A549 (cell line): Measurements from ENCODE around the gene STPG2. TPM values are rescaled to one million over a fixed set of nuclear protein-coding genes. Genes with fewer than 3 reads are reported as not detected.

Experiments
- ATAC-seq, 2 experiments: fragments of 200-7000 bp in 1 of 2; fragments of >200 bp in 1 of 2; cut with Nextera tagmentation in 1 of 2; cut with Tn5 transposase in 1 of 2; 3 replicates each; pipeline versions ENCODE4 v1.8.0 to v1.9.1; 2018 to 2020; ENCODE audit warnings: mild to moderate bottlenecking in 1 of 2, moderate library complexity in 1 of 2
- CTCF ChIA-PET: fragments of 300-600 bp; sonication (Branson Sonifier 250); formaldehyde crosslinking; extraction: SDS; loops from one replicate; lab custom pipeline; 2021; ENCODE audit warnings: antibody characterized with exemption, inconsistent platforms; lab: Yijun Ruan, JAX
- POLR2A ChIA-PET: fragments of 350-600 bp; formaldehyde crosslinking; extraction: SDS; loops from one replicate; lab custom pipeline; 2021; ENCODE audit warnings: antibody characterized with exemption, inconsistent platforms; lab: Yijun Ruan, JAX
- DNase-seq, 2 experiments: peaks; one replicate each; pipeline versions ENCODE4 v3.0.0 to v3.0.0-alpha.2; 2011 to 2016; ENCODE audit warnings: low read depth in 1 of 2, low spot score in 1 of 2
- FAIRE-seq: peaks from 2 replicates; lab custom pipeline; 2011; peaks lifted over from hg19 to GRCh38; lab: Jason Lieb, UNC
- H3K27ac ChIP-seq, 2 experiments: fragments of >200 bp; sonication (Bioruptor Twin); formaldehyde crosslinking; 3 replicates each; pipeline ENCODE4 v1.5.1; 2016 to 2017
- H3K4me1 ChIP-seq: fragments of >200 bp; sonication (Bioruptor Twin); formaldehyde crosslinking; 3 replicates; pipeline ENCODE4 v1.6.1; 2016
- H3K4me2 ChIP-seq: fragments of >200 bp; sonication (Bioruptor Twin); formaldehyde crosslinking; 3 replicates; pipeline ENCODE4 v1.6.1; 2016
- H3K4me3 ChIP-seq: fragments of >200 bp; sonication (Bioruptor Twin); formaldehyde crosslinking; 3 replicates; pipeline ENCODE4 v1.5.1; 2016
- H3K9me3 ChIP-seq: fragments of >200 bp; sonication (Bioruptor Twin); formaldehyde crosslinking; 3 replicates; pipeline ENCODE4 v1.6.1; 2016
- CBX2 ChIP-seq: fragments of 200-600 bp; sonication (generic); IDR thresholded peaks from 2 replicates; pipeline ENCODE4 v1.6.1; 2016; ENCODE audit warnings: low read depth, mild to moderate bottlenecking, borderline replicate concordance
- CBX8 ChIP-seq: fragments of 200-600 bp; sonication (generic); IDR thresholded peaks from 2 replicates; pipeline ENCODE4 v1.6.1; 2016
- CHD2 ChIP-seq: fragments of 150-350 bp; IDR thresholded peaks from 2 replicates; pipeline ENCODE4 v1.6.1; 2014; ENCODE audit warnings: low read length; ENCODE audit not compliant: partially characterized antibody
- ESRRA ChIP-seq: fragments of 150-350 bp; IDR thresholded peaks from 2 replicates; pipeline ENCODE4 v1.6.1; 2014; ENCODE audit warnings: mild to moderate bottlenecking, low read length, borderline replicate concordance
- FOSB ChIP-seq: fragments of 250-450 bp; sonication (Bioruptor Pico); IDR thresholded peaks from 2 replicates; pipeline ENCODE4 v1.5.0; 2020; ENCODE audit warnings: mild to moderate bottlenecking, moderate library complexity
- HOXB5 ChIP-seq: fragments of 250-450 bp; sonication (Bioruptor Pico); IDR thresholded peaks from 2 replicates; pipeline ENCODE4 v1.5.0; 2020; ENCODE audit warnings: mild to moderate bottlenecking, moderate library complexity
- JUN ChIP-seq, 2 experiments: fragments of >200 bp; sonication (Bioruptor Twin); formaldehyde crosslinking; IDR thresholded peaks; 2 replicates in 1 of 2; 3 replicates in 1 of 2; pipeline ENCODE4 v1.6.1; 2016 to 2017
- NPAS2 ChIP-seq: fragments of 250-450 bp; sonication (Bioruptor Pico); IDR thresholded peaks from 2 replicates; pipeline ENCODE4 v1.8.0; 2022; ENCODE audit warnings: mild to moderate bottlenecking, moderate library complexity, borderline replicate concordance
- PHF8 ChIP-seq: fragments of 200-600 bp; sonication (generic); IDR thresholded peaks from 2 replicates; pipeline ENCODE4 v1.6.1; 2016; ENCODE audit warnings: low read depth, mild to moderate bottlenecking, antibody characterized with exemption, moderate library complexity, borderline replicate concordance
- POLR2AphosphoS2 ChIP-seq: conservative IDR thresholded peaks from 2 replicates; pipeline ENCODE4 v1.6.1; 2012; ENCODE audit warnings: low read length, improper control_type of control experiment, inconsistent platforms
- ZFP36 ChIP-seq: fragments of 450-650 bp; IDR thresholded peaks from 2 replicates; pipeline ENCODE4 v1.6.1; 2014; ENCODE audit warnings: borderline replicate concordance; ENCODE audit not compliant: partially characterized antibody
- WGBS: methylation state at CpG from one replicate; pipeline ENCODE4 v1.1.6; 2017; ENCODE audit errors: missing lambda C conversion rate; 5-methylcytosine and 5-hydroxymethylcytosine counted together
- polyA plus RNA-seq, 4 experiments: library from polyadenylated mRNA; depleted of rRNA in 3 of 4; stranded (reverse); fragments of >200 nt; fragmentation: RNase III in 1 of 4; extraction: RNeasy Plus Mini Kit Qiagen cat#74134 plus additional on column Dnase treatment in 1 of 4; gene quantifications; 2 replicates in 3 of 4; 3 replicates in 1 of 4; pipeline ENCODE4 v1.2.3, GENCODE V29; 2011 to 2017
- TF ChIP-seq, protein P1 (sequence below): fragments of >200 bp; sonication (Bioruptor Twin); formaldehyde crosslinking; IDR thresholded peaks from 2 replicates; pipeline ENCODE4 v1.6.1; 2016
- TF ChIP-seq, protein P2 (sequence below): fragments of 200-600 bp; sonication (generic); IDR thresholded peaks from 2 replicates; pipeline ENCODE4 v1.6.1; 2016; ENCODE audit warnings: antibody characterized with exemption, mild to moderate bottlenecking, moderate library complexity
- TF ChIP-seq, protein P3 (sequence below): fragments of 250-450 bp; sonication (Bioruptor Pico); IDR thresholded peaks from 2 replicates; pipeline ENCODE4 v1.5.0; 2021; ENCODE audit warnings: mild to moderate bottlenecking, moderate library complexity, borderline replicate concordance
- TF ChIP-seq, protein P4 (sequence below): fragments of 450-650 bp; IDR thresholded peaks from 2 replicates; pipeline ENCODE4 v1.6.1; 2014; ENCODE audit warnings: antibody characterized with exemption
- TF ChIP-seq, protein P5 (sequence below): fragments of 250-450 bp; sonication (Bioruptor Pico); IDR thresholded peaks from 2 replicates; pipeline ENCODE4 v1.5.0; 2020; ENCODE audit warnings: low read depth, mild to moderate bottlenecking, moderate library complexity
- TF ChIP-seq, protein P6 (sequence below): fragments of 150-350 bp; IDR thresholded peaks from 2 replicates; pipeline ENCODE4 v1.6.1; 2014; ENCODE audit warnings: low read depth, mild to moderate bottlenecking, low read length
- TF ChIP-seq, protein P7 (sequence below): fragments of >200 bp; sonication (Bioruptor Twin); formaldehyde crosslinking; IDR thresholded peaks from 3 replicates; pipeline ENCODE4 v1.5.1; 2016

The STPG2 gene
- polyA plus RNA-seq, 2 of the 4 experiments (the other 2 are of a cell fraction) = 0.05 TPM; not detected in 1

DNA sequence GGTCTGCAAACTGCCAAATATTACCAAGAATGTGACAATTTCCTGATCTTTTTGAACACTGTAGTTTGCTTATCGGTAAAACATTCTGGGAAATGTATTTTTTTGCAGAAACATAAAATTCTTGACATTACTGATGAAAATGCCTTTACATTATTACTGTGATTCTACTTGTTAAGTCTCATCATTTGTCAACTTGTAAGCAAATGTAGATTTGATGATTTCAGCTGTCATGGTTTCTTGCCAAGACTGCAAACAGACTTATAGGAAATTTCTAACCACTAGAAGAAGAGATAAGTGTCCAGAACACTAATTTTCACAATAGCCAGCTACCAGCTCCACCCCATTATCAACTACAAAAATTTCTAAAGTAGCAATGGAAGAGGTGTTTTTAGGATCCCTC is 560.4 kb downstream of the STPG2 start:
- ChIA-PET CTCF (no interaction called here), POLR2A (no interaction called here)
- Histone ChIP-seq H3K4me2 (no peak overlapping the region), H3K27ac (no peak overlapping the region), H3K9me3 (no peaks in the 10 kb centered on the region), H3K4me3 (no peak overlapping the region)
- DNase-seq (no peak), ATAC-seq (no peak), FAIRE-seq (no peak)
- TF ChIP-seq, protein P1, sequence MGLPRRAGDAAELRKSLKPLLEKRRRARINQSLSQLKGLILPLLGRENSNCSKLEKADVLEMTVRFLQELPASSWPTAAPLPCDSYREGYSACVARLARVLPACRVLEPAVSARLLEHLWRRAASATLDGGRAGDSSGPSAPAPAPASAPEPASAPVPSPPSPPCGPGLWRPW = no peak
- TF ChIP-seq CBX2 (no peak), FOSB (CRISPR knock-in tag) (no peak), POLR2AphosphoS2 (no peak), JUN (IDR thresholded peaks at IDR 0.05) (no peak), ZFP36 (no peak)
- TF ChIP-seq, all 56 proteins: peak for 0
- H3K4me1 ChIP-seq = no peaks in the 10 kb centered on the region
- WGBS = 3% methylated on average over 1 of the region's 1 CpG

DNA sequence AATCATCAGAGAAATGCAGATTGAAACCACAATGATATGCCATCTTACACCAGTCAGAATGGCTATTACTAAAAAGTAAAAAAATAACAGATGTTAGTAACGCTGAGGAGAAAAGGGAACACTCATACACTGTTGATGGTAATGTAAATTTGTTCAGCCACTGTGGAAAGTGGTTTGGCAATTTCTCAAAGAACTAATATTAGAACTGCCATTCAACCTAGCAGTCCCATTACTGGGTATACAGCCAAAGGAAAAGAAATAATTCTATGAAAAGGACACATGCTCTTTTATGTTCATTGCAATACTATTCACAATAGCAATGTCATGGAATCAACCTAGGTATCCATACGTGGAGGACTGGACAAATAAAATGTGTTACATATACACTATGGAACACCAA is 566.3 kb downstream of the STPG2 start:
- TF ChIP-seq CBX8 (no peak), FOSB (CRISPR knock-in tag) (no peak), PHF8 (no peak), ESRRA (no peak), HOXB5 (CRISPR knock-in tag) (no peak), CHD2 (no peak), NPAS2 (CRISPR knock-in tag) (no peak)
- TF ChIP-seq, protein P2, sequence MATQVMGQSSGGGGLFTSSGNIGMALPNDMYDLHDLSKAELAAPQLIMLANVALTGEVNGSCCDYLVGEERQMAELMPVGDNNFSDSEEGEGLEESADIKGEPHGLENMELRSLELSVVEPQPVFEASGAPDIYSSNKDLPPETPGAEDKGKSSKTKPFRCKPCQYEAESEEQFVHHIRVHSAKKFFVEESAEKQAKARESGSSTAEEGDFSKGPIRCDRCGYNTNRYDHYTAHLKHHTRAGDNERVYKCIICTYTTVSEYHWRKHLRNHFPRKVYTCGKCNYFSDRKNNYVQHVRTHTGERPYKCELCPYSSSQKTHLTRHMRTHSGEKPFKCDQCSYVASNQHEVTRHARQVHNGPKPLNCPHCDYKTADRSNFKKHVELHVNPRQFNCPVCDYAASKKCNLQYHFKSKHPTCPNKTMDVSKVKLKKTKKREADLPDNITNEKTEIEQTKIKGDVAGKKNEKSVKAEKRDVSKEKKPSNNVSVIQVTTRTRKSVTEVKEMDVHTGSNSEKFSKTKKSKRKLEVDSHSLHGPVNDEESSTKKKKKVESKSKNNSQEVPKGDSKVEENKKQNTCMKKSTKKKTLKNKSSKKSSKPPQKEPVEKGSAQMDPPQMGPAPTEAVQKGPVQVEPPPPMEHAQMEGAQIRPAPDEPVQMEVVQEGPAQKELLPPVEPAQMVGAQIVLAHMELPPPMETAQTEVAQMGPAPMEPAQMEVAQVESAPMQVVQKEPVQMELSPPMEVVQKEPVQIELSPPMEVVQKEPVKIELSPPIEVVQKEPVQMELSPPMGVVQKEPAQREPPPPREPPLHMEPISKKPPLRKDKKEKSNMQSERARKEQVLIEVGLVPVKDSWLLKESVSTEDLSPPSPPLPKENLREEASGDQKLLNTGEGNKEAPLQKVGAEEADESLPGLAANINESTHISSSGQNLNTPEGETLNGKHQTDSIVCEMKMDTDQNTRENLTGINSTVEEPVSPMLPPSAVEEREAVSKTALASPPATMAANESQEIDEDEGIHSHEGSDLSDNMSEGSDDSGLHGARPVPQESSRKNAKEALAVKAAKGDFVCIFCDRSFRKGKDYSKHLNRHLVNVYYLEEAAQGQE = no peak
- TF ChIP-seq, protein P3, sequence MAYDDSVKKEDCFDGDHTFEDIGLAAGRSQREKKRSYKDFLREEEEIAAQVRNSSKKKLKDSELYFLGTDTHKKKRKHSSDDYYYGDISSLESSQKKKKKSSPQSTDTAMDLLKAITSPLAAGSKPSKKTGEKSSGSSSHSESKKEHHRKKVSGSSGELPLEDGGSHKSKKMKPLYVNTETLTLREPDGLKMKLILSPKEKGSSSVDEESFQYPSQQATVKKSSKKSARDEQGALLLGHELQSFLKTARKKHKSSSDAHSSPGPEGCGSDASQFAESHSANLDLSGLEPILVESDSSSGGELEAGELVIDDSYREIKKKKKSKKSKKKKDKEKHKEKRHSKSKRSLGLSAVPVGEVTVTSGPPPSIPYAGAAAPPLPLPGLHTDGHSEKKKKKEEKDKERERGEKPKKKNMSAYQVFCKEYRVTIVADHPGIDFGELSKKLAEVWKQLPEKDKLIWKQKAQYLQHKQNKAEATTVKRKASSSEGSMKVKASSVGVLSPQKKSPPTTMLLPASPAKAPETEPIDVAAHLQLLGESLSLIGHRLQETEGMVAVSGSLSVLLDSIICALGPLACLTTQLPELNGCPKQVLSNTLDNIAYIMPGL (CRISPR knock-in tag) = no peak
- TF ChIP-seq, protein P4, sequence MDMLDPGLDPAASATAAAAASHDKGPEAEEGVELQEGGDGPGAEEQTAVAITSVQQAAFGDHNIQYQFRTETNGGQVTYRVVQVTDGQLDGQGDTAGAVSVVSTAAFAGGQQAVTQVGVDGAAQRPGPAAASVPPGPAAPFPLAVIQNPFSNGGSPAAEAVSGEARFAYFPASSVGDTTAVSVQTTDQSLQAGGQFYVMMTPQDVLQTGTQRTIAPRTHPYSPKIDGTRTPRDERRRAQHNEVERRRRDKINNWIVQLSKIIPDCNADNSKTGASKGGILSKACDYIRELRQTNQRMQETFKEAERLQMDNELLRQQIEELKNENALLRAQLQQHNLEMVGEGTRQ = no peak
- TF ChIP-seq, protein P5, sequence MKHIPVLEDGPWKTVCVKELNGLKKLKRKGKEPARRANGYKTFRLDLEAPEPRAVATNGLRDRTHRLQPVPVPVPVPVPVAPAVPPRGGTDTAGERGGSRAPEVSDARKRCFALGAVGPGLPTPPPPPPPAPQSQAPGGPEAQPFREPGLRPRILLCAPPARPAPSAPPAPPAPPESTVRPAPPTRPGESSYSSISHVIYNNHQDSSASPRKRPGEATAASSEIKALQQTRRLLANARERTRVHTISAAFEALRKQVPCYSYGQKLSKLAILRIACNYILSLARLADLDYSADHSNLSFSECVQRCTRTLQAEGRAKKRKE (CRISPR knock-in tag) = no peak
- TF ChIP-seq, protein P6, sequence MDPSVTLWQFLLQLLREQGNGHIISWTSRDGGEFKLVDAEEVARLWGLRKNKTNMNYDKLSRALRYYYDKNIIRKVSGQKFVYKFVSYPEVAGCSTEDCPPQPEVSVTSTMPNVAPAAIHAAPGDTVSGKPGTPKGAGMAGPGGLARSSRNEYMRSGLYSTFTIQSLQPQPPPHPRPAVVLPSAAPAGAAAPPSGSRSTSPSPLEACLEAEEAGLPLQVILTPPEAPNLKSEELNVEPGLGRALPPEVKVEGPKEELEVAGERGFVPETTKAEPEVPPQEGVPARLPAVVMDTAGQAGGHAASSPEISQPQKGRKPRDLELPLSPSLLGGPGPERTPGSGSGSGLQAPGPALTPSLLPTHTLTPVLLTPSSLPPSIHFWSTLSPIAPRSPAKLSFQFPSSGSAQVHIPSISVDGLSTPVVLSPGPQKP = no peak
- TF ChIP-seq, protein P7, sequence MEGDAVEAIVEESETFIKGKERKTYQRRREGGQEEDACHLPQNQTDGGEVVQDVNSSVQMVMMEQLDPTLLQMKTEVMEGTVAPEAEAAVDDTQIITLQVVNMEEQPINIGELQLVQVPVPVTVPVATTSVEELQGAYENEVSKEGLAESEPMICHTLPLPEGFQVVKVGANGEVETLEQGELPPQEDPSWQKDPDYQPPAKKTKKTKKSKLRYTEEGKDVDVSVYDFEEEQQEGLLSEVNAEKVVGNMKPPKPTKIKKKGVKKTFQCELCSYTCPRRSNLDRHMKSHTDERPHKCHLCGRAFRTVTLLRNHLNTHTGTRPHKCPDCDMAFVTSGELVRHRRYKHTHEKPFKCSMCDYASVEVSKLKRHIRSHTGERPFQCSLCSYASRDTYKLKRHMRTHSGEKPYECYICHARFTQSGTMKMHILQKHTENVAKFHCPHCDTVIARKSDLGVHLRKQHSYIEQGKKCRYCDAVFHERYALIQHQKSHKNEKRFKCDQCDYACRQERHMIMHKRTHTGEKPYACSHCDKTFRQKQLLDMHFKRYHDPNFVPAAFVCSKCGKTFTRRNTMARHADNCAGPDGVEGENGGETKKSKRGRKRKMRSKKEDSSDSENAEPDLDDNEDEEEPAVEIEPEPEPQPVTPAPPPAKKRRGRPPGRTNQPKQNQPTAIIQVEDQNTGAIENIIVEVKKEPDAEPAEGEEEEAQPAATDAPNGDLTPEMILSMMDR = no peak
- no peaks in the 10 kb centered on the region for H3K9me3 ChIP-seq
- 21% methylated on average over 2 of the region's 2 CpGs for WGBS
- ChIA-PET POLR2A (no interaction called here), CTCF (no interaction called here)
- no peak for DNase-seq
- no peak overlapping the region for H3K4me2 ChIP-seq
- FAIRE-seq = no peak
- H3K4me1 ChIP-seq = no peaks in the 10 kb centered on the region
- no peak for ATAC-seq
- H3K27ac ChIP-seq = no peak overlapping the region
- H3K4me3 ChIP-seq = no peak overlapping the region
